Lung (tissue), 12 donors: ENCODE measurements around the gene SETD2. TPM values are rescaled to one million over a fixed set of nuclear protein-coding genes. Genes with fewer than 3 reads are reported as not detected.

Experiments used
- ATAC-seq: fragments of 200-7000 bp; cut with Tn5 transposase; one replicate; pipeline ENCODE4 v1.9.1; 2020; ENCODE audit warnings: moderate number of reproducible peaks; ENCODE audit not compliant: insufficient read depth, low FRiP score
- DNase-seq, 3 donors: peaks; one replicate each; pipeline ENCODE4 v3.0.0-alpha.2; 2013 to 2017
- H3K27ac ChIP-seq, 2 donors: one replicate each; pipeline ENCODE4 v1.5.1; 2013; ENCODE audit warnings: mild to moderate bottlenecking in 2 of 2, moderate library complexity in 2 of 2, control low read depth in 1 of 2, inconsistent platforms in 1 of 2, low read depth in 1 of 2, low read length in 1 of 2
- H3K27me3 ChIP-seq, 3 donors: one replicate each; pipeline ENCODE4 v1.5.1; 2013; ENCODE audit warnings: low read length in 2 of 3; ENCODE audit not compliant: control insufficient read depth in 3 of 3, insufficient read depth in 3 of 3
- H3K36me3 ChIP-seq, 4 donors: one replicate each; pipeline ENCODE4 v1.5.1; 2013; ENCODE audit warnings: low read length in 4 of 4, mild to moderate bottlenecking in 1 of 4, moderate library complexity in 1 of 4; ENCODE audit not compliant: control insufficient read depth in 4 of 4, insufficient read depth in 4 of 4
- H3K4me1 ChIP-seq, 5 donors: one replicate each; pipeline ENCODE4 v1.5.1; 2013; ENCODE audit warnings: low read length in 5 of 5, mild to moderate bottlenecking in 2 of 5, moderate library complexity in 1 of 5; ENCODE audit not compliant: control insufficient read depth in 5 of 5, insufficient read depth in 5 of 5
- H3K4me3 ChIP-seq: one replicate; pipeline ENCODE4 v1.5.1; 2013; ENCODE audit warnings: mild to moderate bottlenecking, control low read depth, moderate library complexity
- H3K9ac ChIP-seq, 2 donors: one replicate each; pipeline ENCODE4 v1.5.1; 2013; ENCODE audit warnings: low read length in 2 of 2, control low read depth in 1 of 2; ENCODE audit not compliant: insufficient read depth in 1 of 2
- H3K9me3 ChIP-seq, 4 donors: one replicate each; pipeline ENCODE4 v1.5.1; 2013; ENCODE audit warnings: low read length in 3 of 4, mild to moderate bottlenecking in 1 of 4, moderate library complexity in 1 of 4; ENCODE audit not compliant: control insufficient read depth in 4 of 4, insufficient read depth in 3 of 4
- CTCF ChIP-seq: IDR thresholded peaks from 2 replicates; pipeline ENCODE4 v1.5.1; 2012; ENCODE audit warnings: mild to moderate bottlenecking; ENCODE audit errors: control extremely low read depth, extremely low read depth
- WGBS, 2 donors: extraction: QIAGEN DNeasy Blood & Tissue Kit; methylation state at CpG; one replicate each; pipeline ENCODE4 v1.1.7; 2013; 5-methylcytosine and 5-hydroxymethylcytosine counted together
- polyA plus RNA-seq, 2 donors: library from polyadenylated mRNA; stranded (reverse); fragments of 200-250 nt; gene quantifications; one replicate each; pipeline ENCODE4 v1.2.1, GENCODE V29; 2013
- total RNA-seq, 2 donors: library from RNA; depleted of rRNA in 1 of 2; stranded (reverse); fragments of >200 nt in 1 of 2; gene quantifications; one replicate each; pipeline ENCODE4 v1.2.1, GENCODE V29; 2014 to 2021
- donor health status: control.
- donor health status: control.
- donor health status: Bipolar disorder and iron deficiency.
- donor health status: healthy.
- donor health status: DM: yes; HTN: yes; CAD: no.

The SETD2 gene
- total and polyA plus RNA-seq, 4 donors, result 10.4 to 107 (median 25.0) TPM

GRCh38 chr3:47202542-47202941 is 38.6 kb upstream of the SETD2 start:
- H3K36me3 ChIP-seq, result no peaks in the 10 kb centered on the region
- H3K9ac ChIP-seq, result no peak overlapping the region
- no peak for TF ChIP-seq CTCF
- H3K4me3 ChIP-seq, result no peak overlapping the region
- WGBS, 2 donors, result 90 to 92% methylated on average over 3 of the region's 3 CpGs
- H3K27me3 ChIP-seq, result no peaks in the 10 kb centered on the region
- ATAC-seq (no peak), DNase-seq (no peak)
- no peaks in the 10 kb centered on the region for H3K9me3 ChIP-seq
- no peaks in the 10 kb centered on the region for H3K4me1 ChIP-seq
- no peak overlapping the region for H3K27ac ChIP-seq

GRCh38 chr3:47197287-47197686 is 33.4 kb upstream of the SETD2 start:
- no peak overlapping the region for H3K27ac ChIP-seq
- H3K9me3 ChIP-seq, result no peaks in the 10 kb centered on the region
- no peak overlapping the region for H3K9ac ChIP-seq
- H3K36me3 ChIP-seq, result no peaks in the 10 kb centered on the region
- H3K27me3 ChIP-seq, result no peaks in the 10 kb centered on the region
- ATAC-seq (no peak), DNase-seq (no peak)
- no peaks in the 10 kb centered on the region for H3K4me1 ChIP-seq
- no peak for TF ChIP-seq CTCF
- 81 to 88% methylated on average over 3 of the region's 3 CpGs for WGBS, 2 donors
- no peak overlapping the region for H3K4me3 ChIP-seq

GRCh38 chr3:47194994-47195393 is 31.1 kb upstream of the SETD2 start:
- ATAC-seq, result no peak
- Histone ChIP-seq H3K9ac (no peak overlapping the region), H3K4me3 (no peak overlapping the region), H3K4me1 (no peaks in the 10 kb centered on the region), H3K9me3 (no peaks in the 10 kb centered on the region), H3K36me3 (no peaks in the 10 kb centered on the region), H3K27me3 (no peaks in the 10 kb centered on the region), H3K27ac (no peak overlapping the region)
- no peak for DNase-seq
- no peak for TF ChIP-seq CTCF
- 97 to 99% methylated on average over 2 of the region's 2 CpGs for WGBS, 2 donors
